OCI-M1 (cell line): ENCODE data around the gene INPP5D.
"Not testable (repeated sequence)": the region's sequence is repeated elsewhere in the genome, so short reads cannot be mapped to it uniquely, and the experiment has no call there.

Experiments used
- DNase-seq: peaks from one replicate; lab custom pipeline; 2025; lab: John Stamatoyannopoulos, UW

Gene INPP5D

GRCh38 chr2:233059797-233060500, at the start of gene INPP5D:
TSS of gene INPP5D (plus strand) at chr2:233060342. CDS start at chr2:233060479, 137 bp downstream.
- peak; percentile 92 for DNase-seq

GRCh38 chr2:233010569-233011267, 49.4 kb upstream of the INPP5D start:
- DNase-seq, result no peak

GRCh38 chr2:233011268-233011650, 48.9 kb upstream of the INPP5D start:
- DNase-seq, result no peak

- DNase-seq, result no peak
Observed at GRCh38 chr2:233011702-233012131, 48.4 kb upstream of the INPP5D start.

- no peak for DNase-seq
Observed at GRCh38 chr2:233012301-233012971, 47.7 kb upstream of the INPP5D start.

GRCh38 chr2:233013027-233013461, 47.1 kb upstream of the INPP5D start, which contains the start of gene NGEF:
TSS of gene NGEF (minus strand) at chr2:233013256. CDS start at chr2:232974890, 38,366 bp downstream.
- no peak for DNase-seq

- no peak for DNase-seq
Observed at GRCh38 chr2:233013650-233014049, 46.5 kb upstream of the INPP5D start.

- DNase-seq, result no peak
Observed at GRCh38 chr2:233015019-233015645, 45.0 kb upstream of the INPP5D start.

GRCh38 chr2:233017947-233018346, 42.2 kb upstream of the INPP5D start:
- DNase-seq, result no peak

GRCh38 chr2:233019610-233020009, 40.5 kb upstream of the INPP5D start:
- DNase-seq, result not testable (repeated sequence)

- no peak for DNase-seq
Observed at GRCh38 chr2:233020454-233020853, 39.7 kb upstream of the INPP5D start.

GRCh38 chr2:233021771-233022170, 38.4 kb upstream of the INPP5D start:
- peak; percentile 34 for DNase-seq

GRCh38 chr2:233022561-233022960, 37.6 kb upstream of the INPP5D start:
- DNase-seq, result no peak

GRCh38 chr2:233023007-233023760, 37.0 kb upstream of the INPP5D start:
- no peak for DNase-seq

- no peak for DNase-seq
Observed at GRCh38 chr2:233023761-233024410, 36.3 kb upstream of the INPP5D start.

- DNase-seq, result no peak
Observed at GRCh38 chr2:233025706-233026105, 34.4 kb upstream of the INPP5D start.

GRCh38 chr2:233026198-233026813, 33.8 kb upstream of the INPP5D start:
- DNase-seq, result no peak

GRCh38 chr2:233029321-233029720, 30.8 kb upstream of the INPP5D start:
- DNase-seq, result no peak

- DNase-seq, result no peak
Observed at GRCh38 chr2:233031556-233032500, 28.3 kb upstream of the INPP5D start.
